ENCODE data around the gene PANK2. TPM values are rescaled to one million over a fixed set of nuclear protein-coding genes. Genes with fewer than 3 reads are reported as not detected.
"Not testable (repeated sequence)": the region's sequence is repeated elsewhere in the genome, so short reads cannot be mapped to it uniquely, and the experiment has no call there.

PANK2 gene
- total and polyA plus RNA-seq, 8 donors, result 34.1 to 47.8 (median 39.1) TPM

DNA sequence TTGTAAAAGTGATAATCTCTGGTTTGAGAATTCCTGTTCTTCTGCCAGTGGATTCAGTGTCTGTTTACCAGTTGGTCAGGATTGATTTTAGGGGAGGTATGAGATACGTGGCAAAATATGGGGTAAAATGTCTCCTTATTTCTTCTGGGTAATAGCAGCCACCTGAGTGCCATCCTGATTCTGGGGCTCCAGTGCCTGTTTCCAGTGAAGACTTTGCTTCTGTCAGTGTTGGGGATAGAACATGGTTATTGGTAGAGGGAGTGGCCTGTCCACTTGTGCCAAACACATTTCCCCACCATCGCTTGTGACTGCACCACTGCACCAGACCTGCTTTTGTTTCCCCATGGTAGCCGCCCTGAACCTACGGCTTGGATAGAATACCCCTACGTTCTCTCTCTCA lies 15.7 kb downstream of the PANK2 start:
- TF ChIP-seq, protein P1, sequence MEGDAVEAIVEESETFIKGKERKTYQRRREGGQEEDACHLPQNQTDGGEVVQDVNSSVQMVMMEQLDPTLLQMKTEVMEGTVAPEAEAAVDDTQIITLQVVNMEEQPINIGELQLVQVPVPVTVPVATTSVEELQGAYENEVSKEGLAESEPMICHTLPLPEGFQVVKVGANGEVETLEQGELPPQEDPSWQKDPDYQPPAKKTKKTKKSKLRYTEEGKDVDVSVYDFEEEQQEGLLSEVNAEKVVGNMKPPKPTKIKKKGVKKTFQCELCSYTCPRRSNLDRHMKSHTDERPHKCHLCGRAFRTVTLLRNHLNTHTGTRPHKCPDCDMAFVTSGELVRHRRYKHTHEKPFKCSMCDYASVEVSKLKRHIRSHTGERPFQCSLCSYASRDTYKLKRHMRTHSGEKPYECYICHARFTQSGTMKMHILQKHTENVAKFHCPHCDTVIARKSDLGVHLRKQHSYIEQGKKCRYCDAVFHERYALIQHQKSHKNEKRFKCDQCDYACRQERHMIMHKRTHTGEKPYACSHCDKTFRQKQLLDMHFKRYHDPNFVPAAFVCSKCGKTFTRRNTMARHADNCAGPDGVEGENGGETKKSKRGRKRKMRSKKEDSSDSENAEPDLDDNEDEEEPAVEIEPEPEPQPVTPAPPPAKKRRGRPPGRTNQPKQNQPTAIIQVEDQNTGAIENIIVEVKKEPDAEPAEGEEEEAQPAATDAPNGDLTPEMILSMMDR (IDR thresholded peaks at IDR 0.05), result no peak
- no peak for ATAC-seq
- intact Hi-C loops (cut with DNase I), result no loop called here

DNA sequence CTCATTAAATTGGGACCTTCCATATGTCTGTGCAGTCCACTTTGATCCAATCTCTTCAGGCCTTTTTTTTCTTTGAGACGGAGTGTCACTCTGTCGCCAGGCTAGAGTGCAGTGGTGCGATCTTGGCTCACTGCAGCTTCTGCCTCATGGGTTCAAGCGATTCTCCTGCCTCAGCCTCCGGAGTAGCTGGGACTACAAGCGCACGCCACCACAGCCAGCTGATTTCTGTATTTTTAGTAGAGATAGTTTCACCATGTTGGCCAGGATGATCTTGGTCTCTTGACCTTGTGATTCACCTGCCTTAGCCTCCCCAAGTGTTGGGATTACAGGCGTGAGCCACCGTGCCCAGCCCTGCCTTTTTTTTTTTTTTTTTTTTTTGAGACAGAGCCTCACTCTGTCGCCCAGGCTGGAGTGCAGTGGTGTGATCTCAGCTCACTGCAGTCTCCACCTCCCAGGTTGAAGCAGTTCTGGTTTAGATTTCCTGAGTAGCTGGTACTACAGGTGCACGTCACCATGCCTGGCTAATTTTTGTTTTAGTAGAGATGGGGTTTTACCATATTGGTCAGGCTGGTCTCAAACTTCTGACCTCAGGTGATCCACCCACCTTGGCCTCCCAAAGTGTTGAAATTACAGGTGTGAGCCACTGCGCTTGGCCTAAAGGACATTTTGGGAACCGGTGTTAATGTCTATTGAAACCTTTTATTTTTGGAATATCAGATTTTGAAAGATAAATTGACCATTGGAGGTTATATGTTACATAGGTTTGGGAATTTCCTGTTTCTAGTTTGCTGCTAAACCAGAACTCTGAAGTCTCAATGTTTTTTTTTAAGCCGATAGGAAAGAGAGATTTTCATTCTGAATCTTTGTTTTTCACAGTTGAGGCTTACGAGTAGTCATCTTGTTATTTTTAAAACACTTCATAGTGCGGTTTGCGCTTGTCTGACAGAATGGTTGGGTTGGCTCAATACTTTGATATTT lies 17.8 kb downstream of the PANK2 start:
- ATAC-seq; DNase-seq; H3K4me3 ChIP-seq; H3K27ac ChIP-seq; intact Hi-C loops (cut with DNase I); H3K9me3 ChIP-seq; H3K27me3 ChIP-seq: not testable (repeated sequence)
- Histone ChIP-seq H3K36me3 (peaks cover 0 to 44% of the 10 kb centered on the region in 2 donors), H3K4me1 (peaks cover 11 to 36% of the 10 kb centered on the region in 2 donors)

More for the DNA sequence above, 15.7 kb downstream of the PANK2 start:
- Histone ChIP-seq H3K36me3 (peaks cover 0 to 22% of the 10 kb centered on the region in 2 donors), H3K4me3 (no peak overlapping the region), H3K27me3 (no peaks in the 10 kb centered on the region), H3K9me3 (no peaks in the 10 kb centered on the region), H3K4me1 (peaks cover 24 to 58% of the 10 kb centered on the region in 2 donors), H3K27ac (no peak overlapping the region)
- DNase-seq, result no peak

DNA sequence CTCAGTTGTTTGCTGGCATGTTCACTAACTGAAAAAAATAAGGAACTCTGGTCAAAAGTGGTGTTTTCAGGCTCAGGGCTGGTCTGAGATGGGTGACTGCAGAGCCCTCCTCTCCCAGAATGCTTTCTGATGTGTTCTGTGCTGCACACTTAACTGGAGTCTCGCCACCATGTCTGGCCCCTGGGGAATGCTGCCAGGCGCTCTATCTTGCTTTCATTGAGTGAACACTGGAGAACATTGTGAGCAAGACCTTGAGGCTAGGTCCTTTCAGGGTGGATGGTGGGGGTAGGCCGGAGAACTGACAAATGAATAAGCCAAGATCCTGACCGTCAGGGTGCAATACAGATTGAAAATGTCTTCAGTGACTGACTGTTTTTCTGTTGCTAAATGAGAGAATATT lies 19.5 kb downstream of the PANK2 start:
- peaks cover 11 to 22% of the 10 kb centered on the region in 2 donors for H3K4me1 ChIP-seq
- TF ChIP-seq, protein P1 (IDR thresholded peaks at IDR 0.05), result no peak
- H3K27ac ChIP-seq, result no peak overlapping the region
- intact Hi-C loops (cut with DNase I), result no loop called here
- ATAC-seq (no peak), DNase-seq (no peak)
- H3K27me3 ChIP-seq, result no peaks in the 10 kb centered on the region
- H3K4me3 ChIP-seq, result no peak overlapping the region
- H3K9me3 ChIP-seq, result no peaks in the 10 kb centered on the region
- peaks cover 3 to 61% of the 10 kb centered on the region in 2 donors for H3K36me3 ChIP-seq

DNA sequence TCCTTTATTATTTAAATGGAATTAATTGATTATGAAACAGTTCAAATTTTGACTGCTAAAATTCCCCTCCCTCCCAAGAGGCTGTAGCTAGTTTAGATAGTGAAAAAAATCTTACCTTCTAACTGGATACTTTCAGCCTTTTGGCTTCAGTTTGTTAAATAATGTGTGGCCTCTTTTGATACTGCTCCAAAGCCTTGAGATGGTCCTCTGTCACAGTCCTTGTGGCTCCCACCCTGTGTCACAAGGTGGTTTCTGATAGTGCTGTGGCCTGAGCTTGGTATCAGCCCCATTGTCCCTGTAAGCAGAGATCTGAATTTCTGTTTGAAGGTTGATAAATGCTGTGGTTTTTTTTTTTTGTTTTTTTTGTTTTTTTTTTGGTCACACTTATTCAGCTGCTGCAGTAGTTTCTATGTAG lies 20.8 kb downstream of the PANK2 start:
- no peak for DNase-seq
- H3K9me3 ChIP-seq, result no peaks in the 10 kb centered on the region
- no peak overlapping the region for H3K27ac ChIP-seq
- H3K4me3 ChIP-seq, result no peak overlapping the region
- H3K36me3 ChIP-seq, result peaks cover 6 to 73% of the 10 kb centered on the region in 2 donors
- intact Hi-C loops (cut with DNase I), result no loop called here
- TF ChIP-seq, protein P1 (IDR thresholded peaks at IDR 0.05), result no peak
- no peaks in the 10 kb centered on the region for H3K27me3 ChIP-seq
- no peak for ATAC-seq
- H3K4me1 ChIP-seq, result peaks cover 0 to 9% of the 10 kb centered on the region in 2 donors

DNA sequence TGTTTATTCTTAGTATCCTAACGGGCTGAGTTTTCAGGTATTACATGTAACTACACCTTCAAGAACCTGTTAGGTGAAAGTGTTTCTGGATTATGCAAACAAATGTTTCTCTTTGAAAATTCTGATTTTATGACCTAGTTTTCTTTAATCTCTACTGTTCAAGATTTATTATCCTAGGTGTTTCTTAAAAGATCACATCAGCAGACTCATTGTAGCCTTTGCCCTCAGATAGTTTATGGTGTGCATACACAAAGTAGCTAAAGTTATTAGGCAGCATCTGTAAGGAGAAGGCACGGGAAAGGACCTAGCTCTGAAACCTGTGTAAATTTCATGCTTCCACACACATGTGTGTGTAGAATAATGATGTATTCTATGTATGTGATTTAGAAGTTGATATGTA lies 21.7 kb downstream of the PANK2 start:
- intact Hi-C loops (cut with DNase I), result no loop called here
- Histone ChIP-seq H3K27ac (no peak overlapping the region), H3K27me3 (no peaks in the 10 kb centered on the region), H3K4me3 (no peak overlapping the region), H3K36me3 (peaks cover 6 to 81% of the 10 kb centered on the region in 2 donors), H3K4me1 (peaks cover 0 to 8% of the 10 kb centered on the region in 2 donors), H3K9me3 (no peaks in the 10 kb centered on the region)
- no peak for ATAC-seq
- no peak for DNase-seq
- TF ChIP-seq, protein P1 (IDR thresholded peaks at IDR 0.05), result no peak
